Stimulated activated CD4-positive, alpha-beta T cell treated with anti-CD3 and anti-CD28 coated beads, Interleukin-15, amount 100 ng/mL, for 24 hours (primary cell): ENCODE data around the gene LDLRAD3.

Source experiments
- DNase-seq: peaks from one replicate; pipeline ENCODE4 v3.0.0-alpha.2; 2020

LDLRAD3 gene

DNA sequence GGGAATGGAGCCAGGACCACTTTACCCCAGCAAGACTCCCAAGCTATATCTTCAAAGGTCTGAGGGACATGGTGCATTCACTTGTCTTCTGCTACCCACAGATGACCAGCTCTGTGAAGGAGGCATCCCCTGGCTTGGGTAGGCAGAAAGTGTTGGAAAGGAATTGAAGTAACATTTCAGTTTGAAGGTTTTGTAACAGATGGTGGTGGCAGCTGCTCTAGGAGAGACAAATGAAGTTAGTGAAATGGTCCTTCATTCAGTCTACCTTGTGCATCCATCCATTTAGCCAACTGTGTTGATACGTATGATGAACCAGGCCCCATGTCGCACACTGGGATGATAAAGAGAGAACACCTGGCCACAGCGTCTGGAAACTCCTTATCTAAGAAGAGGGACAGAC is 204.8 kb downstream of the LDLRAD3 start:
- DNase-seq: no peak

DNA sequence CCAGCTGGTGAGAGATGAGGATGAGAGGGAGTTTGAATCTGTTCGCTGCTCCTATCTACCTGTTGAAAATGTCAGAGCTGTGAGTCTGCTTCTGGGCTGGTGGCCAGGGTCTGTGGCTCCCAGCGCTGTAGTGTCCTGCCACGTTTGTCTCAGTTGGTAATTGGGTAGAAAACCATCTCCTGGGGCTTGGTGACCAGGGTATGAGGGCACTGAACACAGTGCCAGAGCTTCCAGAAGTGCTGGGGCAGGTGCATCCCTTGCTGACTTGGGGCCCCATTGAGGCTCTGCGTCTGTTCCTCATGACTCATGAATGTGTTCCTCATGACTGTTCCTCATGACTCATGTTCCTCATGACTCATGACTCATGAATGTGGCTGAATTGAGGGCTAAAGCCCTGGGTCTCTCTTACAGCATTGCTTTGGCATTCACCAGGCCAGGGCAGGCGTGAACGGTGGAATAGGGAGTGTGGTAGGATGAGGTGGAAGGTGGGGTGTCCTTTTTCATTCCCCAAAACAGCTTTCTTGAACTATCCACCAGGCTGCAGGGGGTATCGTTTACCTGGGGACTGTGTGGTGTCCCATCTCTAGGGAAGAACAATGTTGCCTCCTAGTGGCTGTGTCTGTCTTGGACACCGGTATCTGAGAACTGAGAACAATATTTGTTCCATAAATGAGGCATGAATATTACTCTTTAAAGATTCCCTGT is 205.8 kb downstream of the LDLRAD3 start:
- DNase-seq: peak; percentile 60

DNA sequence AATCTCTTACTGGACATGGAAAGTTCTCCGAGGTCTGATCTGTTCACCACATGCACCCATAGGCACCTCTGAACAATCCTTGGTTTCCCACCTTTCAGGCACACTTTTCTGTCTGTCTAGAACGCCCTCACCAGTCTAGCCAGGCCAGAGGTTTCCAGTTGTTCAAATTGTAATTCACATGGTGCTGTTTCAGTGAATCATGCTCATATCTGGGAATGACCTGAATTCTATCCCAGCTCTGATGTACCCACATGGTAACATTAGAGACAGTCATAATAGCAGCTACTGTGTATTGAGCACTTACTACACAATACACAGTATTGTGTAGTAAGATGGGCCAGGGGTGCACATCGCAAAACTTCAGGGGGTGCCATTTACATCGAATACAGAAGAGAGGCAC is 207.1 kb downstream of the LDLRAD3 start:
- DNase-seq: no peak

DNA sequence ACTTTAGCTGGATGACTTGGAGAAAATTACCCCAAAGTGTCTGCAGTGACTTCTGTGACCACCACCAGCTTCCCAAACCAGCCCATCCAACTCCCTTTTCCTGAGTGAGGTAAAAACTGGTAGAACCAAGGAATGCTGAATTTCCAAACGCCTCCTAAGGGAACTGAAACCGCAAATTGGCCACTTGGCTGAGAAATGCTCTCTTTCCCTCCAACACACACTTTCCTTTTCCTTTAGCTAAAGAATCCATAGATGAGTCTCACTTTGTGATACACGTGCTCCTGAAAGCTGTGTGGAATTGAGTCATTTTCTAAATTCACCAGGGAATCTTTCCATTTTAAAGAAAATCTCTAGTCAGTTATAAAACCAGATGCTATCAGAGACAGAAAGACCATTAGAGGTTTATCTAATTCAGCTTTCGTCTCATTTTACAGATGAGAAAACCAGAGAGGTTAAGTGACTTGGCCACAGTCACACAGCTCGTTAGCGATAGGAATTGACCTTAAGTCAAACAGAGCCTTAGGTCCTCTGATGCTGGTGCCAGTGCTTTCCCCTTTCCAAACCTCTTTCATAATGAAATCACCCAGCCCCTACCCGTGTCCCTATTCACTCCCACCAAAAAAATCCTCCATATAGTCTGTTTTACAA is 208.2 kb downstream of the LDLRAD3 start:
- DNase-seq: no peak

DNA sequence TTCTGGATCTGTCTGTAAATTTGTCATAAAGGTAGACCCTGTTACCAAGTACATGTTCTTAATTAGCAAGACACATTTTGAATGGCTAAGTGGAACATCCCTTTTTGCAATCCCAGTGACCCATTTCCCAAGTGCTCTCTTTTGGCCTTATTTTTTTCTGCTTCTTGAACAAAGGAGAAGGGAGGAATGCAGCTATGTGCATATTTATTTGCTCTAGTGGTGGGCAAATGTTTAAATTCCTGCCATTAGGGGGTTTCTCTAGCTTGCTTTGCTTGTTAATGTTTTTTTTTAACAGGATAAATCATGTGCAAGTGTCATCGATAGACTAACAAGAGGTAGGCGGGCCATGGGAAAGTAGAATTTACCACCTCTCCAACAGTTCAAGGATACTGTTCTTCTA is 209.7 kb downstream of the LDLRAD3 start:
- no peak for DNase-seq

DNA sequence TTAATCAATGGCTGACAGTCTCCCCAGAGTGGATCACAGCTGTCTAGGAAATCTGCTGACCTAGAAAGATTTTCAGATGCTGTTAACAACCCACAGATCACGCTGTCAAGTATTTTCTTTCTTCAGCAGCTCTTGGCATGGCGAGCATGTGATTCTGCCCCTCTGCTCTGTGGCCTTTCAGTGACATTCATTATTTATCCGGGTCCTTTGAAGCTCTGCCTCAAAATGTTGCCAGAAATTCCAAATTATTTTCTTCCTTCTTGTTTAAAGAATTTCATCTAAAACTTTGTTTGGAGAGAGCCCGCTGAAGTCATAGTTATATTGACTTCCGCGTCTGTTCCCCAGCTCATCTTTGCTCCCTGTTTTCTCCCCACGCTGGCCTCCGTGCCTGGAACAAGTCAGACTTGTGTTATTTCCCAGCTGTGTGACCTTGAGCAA is 211.3 kb downstream of the LDLRAD3 start:
- DNase-seq: no peak

DNA sequence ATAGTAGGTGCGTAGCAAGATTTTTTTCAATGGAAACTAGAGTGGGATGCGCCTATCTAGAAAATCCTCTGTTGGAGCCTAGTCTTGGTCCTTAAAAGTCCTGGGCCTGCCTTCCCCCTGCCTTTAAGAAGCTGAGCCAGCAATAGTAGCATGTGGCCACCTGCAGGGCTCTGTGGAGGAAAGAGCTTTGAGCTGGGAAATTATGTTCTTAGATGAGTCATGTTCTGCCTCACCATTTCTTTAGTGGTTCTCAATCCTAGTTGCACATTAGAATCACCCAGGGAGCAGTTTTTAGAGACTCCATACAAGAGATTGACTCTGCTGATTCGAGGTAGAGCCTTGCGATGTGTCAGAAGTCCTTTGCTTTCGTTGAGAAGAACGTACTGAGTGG is 211.9 kb downstream of the LDLRAD3 start:
- no peak for DNase-seq

DNA sequence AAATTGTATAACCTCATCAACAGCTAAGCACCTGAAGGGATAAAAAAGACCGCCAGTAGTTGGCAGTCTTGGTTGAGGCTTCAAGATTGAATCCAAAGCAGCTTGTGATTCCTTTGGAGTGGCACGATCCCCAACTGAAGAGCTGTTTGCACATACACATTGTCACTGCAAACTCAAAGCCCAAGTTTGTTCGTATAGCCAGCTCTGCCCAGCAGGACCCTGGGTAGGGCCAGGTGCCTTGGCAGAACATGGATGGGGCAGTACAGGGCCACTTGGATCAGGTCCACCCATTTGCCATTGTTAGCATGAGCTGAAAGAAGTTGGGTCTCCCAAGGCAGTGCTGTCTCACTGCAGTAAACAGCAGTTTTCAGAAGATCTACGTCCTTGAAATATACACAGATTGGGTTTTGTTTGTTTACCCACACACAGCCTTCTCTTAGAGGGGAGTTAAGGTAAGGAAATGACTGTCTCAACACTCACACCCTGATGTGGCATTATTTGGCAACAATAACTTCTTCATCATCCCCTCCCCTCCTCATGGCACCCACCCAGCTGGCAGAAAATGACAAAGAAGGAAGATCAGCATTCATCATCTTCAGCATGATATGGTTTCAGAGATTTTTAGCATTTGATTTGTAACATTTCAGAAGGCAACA is 212.4 kb downstream of the LDLRAD3 start:
- no peak for DNase-seq

DNA sequence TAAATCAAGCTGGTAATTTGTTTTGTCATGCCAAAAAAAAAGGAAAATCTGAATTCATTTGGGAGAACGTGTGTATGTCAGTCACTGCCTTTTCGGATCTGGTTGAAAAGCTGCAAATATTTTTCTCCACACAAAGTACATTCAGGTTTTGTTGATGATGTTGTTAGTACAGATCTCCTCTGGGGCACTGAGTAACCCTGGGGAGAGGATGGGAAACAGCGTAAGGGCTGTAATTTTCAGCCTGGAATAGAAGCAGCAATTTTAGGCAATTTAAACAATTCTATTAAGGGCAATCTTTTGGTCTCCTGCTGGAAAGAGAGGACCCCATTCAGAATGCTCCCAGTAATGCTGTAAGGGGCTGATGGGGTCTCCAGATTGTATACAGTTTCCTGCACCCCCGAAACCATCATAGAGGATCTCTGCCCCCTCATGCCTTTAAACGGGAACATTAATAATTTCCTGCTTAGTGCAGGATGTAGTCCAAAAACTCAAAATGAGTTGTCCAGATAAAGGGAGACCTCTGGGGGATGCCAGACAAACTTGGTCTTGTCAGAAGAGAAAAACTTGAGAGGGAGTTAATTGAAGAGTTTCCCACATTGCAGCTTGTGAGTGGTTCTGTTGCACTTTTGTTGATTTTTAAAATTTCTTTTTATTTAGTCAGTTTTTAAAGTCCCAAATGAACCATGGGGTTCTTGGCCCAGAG is 213.1 kb downstream of the LDLRAD3 start:
- DNase-seq: no peak

DNA sequence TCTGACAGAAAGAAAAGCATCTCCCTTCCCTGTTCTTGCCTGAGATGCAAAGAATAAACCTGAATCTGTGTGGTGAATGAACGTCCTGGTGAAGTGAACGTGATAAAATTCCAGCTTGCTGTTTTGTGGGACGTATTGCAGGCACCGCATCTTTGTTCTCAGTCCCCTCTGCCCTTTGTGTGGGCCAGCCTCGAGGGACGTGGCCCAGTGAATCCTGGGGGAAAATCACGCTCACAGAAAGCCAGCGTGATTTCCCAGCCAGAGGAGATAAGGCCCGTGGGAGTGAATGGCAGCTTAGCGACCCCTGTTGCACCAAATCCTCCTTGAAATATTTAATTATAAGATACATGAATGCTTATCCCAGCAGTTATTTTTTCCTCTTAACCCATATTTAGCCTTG is 216.2 kb downstream of the LDLRAD3 start:
- no peak for DNase-seq

DNA sequence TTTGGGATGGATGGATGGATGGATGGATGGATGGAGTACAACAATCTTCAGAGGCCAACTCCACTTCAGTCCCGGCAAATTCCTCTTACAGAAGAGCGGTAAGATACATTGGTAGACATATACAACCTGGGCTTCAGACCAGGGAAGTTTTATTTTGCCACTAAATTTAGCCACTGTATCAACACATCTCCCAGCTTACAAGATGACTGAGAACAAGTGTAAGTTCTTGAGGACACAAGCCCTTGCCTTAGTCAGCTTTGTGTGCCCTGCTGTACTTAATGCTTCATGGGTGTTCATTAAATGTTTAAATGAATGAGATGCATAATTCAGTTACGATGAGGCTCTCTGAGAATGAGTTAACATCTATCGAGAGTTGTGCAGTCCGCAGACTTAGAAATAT is 217.7 kb downstream of the LDLRAD3 start:
- DNase-seq: no peak

DNA sequence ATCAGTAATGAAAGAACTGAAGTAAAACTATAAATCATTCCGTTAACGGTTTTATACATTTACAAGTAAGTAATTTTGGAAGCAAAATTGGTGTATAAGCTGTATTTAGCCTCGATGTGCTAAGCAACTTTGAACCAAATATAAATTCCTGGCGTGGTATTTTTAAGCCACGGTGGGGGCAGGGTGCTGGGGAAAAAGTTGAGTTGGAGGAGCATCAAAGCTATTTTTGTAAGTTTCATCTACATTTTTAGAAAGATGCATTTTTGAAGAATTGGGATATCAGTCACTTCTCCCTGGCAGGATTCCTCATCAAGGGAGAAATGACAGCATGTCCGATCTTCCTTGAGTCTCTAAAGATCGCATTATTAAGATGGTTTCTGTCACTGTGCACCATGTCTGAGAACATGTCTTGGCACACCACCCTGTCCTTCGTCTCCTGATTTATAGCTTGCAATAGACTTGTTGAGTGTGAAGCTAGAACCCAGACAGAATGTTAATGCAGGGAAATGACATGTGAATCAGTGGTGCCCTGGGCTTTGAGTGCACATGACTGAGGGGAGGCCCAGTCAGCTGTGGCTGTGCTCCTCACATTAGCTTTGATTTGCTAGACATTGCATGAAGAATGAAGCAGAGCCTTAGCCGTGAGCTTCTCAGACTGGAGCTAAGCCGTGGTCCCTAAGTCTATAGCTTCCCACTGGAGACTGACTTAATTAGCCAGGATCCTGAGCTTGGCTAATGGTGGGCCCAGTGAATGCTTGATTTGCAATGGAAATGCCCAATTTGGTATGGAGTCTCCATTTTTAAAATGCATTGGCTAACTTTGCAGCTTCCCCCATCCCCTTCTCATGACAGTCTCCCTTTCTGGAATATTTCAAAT is 218.4 kb downstream of the LDLRAD3 start:
- no peak for DNase-seq

DNA sequence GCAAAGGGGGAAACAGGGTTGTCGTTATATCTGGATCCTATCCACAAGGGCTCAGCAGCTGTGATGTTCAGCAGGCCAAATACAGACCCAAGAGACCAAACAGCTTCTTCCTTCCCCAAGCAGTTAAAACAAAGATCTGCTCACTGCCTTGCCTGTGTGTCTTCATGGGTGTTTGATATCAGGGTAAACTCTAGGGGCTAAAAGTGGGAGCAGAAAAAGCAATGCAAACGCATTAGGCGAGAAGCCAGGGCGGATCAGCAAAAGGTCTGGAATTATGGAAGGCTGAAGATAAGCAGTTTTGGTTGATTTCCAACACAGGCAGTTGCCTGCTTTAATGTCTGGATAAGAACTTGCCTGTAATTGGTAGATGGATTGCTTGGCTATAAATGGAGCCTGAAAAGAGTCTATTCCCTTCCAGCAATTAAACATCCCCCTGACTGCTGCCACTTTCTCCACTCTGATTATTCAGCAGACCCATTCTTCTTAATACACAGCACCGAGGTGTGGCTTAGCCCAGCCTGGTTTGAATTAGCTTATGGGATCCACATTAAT is 219.1 kb downstream of the LDLRAD3 start:
- no peak for DNase-seq

DNA sequence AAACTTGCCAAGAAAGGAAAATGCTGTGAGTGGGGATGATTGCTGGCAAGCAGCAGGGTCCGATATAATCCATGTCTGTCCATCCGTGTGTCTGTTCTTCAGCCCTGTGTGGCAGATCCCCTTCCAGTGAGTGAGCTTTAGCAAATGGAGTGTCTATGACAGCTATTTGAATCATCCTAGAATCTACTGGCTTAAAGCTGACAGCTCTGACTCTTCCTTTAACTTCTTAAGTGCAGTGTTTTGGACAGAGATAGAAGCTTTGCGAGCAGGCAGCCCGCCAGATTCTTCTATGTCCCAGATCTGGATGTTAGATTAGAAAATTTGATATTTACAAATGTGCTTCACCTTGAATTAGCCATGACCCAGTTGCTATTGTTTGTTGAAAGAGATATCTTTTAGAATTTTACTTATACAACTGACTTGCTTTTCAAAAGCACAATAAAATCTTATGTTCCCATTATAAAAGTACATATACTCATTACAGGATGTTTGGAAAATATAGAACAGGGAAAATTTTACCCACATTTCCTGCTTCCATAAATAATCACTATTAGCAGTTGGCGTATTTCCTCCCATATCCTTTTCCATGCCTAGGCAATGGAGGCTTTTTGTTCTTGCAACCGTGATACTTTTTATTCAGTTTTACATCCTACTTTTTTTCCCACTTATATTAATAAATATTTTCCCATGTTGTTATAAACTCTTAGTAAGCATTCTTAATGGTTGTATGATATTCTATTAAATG is 220.8 kb downstream of the LDLRAD3 start:
- no peak for DNase-seq

DNA sequence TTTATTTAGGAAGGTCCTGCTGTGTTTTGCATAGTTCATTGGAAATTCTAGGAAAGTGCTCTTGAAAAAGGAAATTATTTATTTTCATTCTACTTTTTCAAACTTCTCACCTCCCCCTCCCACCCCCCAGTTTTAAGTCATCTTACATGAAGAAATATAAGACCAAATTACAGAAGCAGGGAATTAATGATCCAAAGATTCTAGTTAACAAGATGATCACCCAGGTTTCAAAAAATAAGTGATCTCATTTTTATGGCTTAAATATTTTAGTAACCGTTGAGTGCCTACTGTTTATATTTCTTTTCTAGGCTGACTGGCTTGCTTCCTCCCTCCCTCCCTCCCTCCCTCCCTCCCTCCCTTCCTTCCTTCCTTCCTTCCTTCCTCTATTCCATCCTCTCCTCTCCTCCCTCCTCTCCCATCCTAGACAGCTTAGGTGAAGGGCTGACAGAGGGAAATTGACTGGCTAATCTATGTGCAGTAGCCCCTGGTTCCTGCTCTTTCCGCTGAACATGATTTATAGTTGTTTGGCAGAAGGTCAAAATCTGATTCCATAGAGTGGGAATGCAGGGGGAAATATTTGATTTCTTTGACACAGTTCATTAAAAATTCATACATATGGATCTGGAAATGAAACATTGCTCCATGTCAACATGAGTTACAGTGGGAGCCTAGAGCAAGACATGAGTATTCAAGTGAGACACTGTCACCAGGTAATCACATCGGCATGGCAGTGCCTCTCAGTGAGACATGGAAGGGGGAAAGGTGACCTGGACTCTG is 221.9 kb downstream of the LDLRAD3 start:
- no peak for DNase-seq

DNA sequence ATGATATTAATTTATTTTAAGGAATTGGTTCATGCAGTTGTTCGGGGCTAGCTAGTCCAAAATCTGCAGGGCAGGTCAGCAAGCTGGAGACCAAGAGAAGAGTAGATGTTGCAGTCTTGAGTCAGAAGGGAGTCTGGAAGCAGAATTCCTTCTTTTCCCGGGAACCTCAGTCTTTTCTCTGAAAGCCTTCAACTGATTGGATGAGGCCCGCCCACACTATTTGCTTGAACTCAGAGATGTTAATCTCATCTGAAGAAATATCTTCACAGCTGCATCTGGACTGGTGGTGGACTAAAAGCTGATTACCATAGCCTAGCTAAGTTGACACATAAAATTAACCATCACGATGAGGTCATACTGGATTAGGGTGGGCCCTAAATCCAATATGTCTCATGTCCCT is 223.2 kb downstream of the LDLRAD3 start:
- no peak for DNase-seq

DNA sequence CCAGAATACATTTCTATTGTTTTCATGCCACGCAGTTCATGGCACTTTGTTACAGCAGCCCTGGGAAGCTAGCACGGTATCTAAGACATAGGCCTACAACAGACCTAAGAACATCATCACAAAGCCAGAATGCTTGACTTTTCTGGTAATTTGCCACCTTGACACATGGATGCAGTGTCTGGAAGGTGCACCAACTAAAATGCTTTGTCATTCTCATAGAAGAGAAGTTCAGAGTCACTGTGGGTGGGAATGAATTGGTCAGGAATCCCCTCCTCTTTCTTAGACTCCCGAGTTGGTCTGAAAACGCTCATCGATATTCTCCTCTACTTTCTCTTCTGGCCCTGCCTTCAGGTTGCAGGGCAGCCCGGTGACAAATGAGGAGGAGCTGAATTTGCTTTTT is 223.9 kb downstream of the LDLRAD3 start:
- no peak for DNase-seq

DNA sequence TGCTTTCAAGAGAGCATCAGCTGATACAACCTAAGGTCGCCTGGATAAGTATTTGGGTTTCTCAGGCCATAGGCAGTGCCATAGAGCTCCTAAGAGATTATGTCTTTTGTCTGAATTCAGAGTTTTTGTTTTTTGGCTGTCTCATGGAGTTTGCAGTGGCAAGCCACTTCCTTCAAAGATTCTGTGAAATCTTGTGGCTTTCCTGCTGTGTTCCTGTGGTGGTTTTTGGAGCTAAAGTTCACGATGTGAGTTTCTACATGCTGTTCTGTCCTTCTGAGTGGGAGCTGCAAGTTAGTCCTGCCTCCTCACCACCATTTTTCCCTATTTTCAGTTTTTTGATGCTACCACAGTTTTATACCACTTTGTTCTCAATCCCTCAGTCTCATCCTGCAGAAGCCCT is 234.0 kb downstream of the LDLRAD3 start:
- DNase-seq: no peak

DNA sequence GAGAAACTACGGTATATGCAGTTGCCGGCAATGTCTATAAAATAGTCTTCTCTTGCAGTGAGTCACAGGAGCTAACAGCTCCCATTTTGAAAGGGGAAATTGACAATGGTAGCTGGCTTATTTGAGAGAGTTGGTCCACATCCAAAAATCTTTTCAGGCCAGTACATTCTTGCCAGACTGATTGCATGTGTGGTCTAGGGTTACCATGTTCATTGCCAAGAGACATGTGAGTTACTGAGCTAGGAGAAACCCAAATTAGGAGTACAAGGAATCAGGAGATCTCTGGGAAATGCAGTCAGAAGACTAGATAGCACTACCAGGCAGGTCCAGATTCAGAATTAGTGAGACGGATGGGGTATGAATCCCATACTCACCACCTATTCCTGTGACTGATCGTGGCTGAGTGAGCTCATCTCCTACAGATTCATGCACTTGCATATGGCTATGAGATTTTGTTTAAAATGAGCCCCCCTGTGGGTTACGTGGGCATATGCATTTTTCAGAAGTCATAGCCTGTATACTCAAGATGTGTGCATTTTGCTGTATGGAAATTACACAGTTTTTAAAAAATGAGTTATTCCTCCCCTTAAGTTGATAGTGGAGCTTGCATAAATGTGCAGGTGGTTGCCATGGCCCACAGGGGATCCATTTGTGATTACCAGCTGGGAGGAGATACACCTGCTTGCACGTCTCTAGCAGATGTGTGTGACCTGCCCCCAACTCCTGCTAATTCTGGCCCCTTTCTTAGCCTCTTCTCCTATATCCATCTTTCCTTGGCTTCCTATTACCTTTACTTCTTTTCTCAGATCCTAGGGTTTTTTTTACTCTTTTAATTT is 242.7 kb downstream of the LDLRAD3 start:
- no peak for DNase-seq

DNA sequence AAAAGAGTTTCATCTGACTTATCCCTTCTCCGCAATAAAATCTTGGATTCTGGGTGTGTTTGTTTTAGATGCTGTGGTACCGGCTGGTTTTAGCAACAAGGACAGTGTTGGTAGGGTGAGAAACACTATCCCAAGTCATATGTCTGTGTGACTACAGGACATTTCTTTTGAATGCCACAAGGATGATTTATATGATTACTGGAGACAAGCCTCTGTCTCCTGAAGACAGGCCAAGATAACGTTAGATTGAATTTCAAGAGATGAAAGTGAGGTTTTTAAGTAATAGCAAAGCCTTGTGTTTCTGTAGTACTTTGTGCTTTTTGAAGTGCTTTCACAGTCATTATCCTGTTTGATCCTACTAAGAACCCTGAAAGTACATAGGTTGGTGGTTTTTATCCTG is 243.8 kb downstream of the LDLRAD3 start:
- DNase-seq: no peak
